ENCODE measurements around the gene RBKS. TPM values are rescaled to one million over a fixed set of nuclear protein-coding genes. Genes with fewer than 3 reads are reported as not detected.

RBKS gene
- polyA plus RNA-seq, 1 of the 3 experiments (the other 2 are of a cell fraction), result 7.4 TPM

DNA sequence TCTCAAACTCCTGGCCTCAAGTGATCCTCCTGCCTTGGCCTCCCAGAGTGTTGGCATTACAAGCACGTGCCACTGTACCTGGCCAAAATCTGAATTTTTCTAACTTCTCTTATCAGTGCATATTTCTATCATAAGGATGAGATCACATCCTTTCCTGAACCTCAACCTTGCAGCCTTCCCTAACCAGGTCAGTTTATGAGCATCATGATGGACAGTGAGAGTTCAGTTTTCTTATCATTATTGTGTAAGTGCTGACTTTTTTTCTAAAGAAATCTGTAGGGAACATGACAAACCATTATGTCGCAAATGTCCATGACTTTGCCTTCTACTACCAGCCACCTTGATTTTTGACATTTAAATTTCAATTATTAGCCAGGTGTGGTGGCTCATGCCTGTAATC is 87.1 kb downstream of the RBKS start:
- H3K4me2 ChIP-seq, result no peak overlapping the region
- DNase-seq, result no peak
- CTCF ChIA-PET, result no interaction called here
- no peak overlapping the region for H2AFZ ChIP-seq (ENCODE audit: low read depth)
- H3K4me3 ChIP-seq (ENCODE audit: low read depth in 2 of 2, low read length in 1 of 2), result no peak overlapping the region
- H4K20me1 ChIP-seq (ENCODE audit: insufficient read depth), result no peaks in the 10 kb centered on the region
- peaks cover 0 to 27% of the 10 kb centered on the region in 2 experiments; a peak in 3 of 4 replicates for H3K4me1 ChIP-seq (ENCODE audit: control insufficient read depth in 1 of 2, insufficient read depth in 2 of 2, low read depth in 1 of 2, low read length in 1 of 2)
- no peaks in the 10 kb centered on the region for H3K9me3 ChIP-seq
- H3K36me3 ChIP-seq (replicated peaks in 1 of 2; ENCODE audit: control insufficient read depth in 1 of 2, insufficient read depth in 2 of 2, low read length in 1 of 2), result no peaks in the 10 kb centered on the region
- H3K9ac ChIP-seq, result no peak overlapping the region
- POLR2A ChIA-PET, result no interaction called here
- TF ChIP-seq RFX5 (IDR thresholded peaks at IDR 0.05; ENCODE audit: low read length) (no peak), SMC3 (IDR thresholded peaks at IDR 0.05; ENCODE audit: low read depth, low read length) (no peak)
- H3K27ac ChIP-seq (ENCODE audit: low read depth in 2 of 2, low read length in 1 of 2), result no peak overlapping the region
- H3K27me3 ChIP-seq (ENCODE audit: insufficient read depth), result no peaks in the 10 kb centered on the region
- no peaks in the 10 kb centered on the region for H3K79me2 ChIP-seq (ENCODE audit: insufficient read depth)
- H3K9me2 ChIP-seq, result no peaks in the 10 kb centered on the region
- H3F3A ChIP-seq (replicated peaks; ENCODE audit: insufficient read depth), result peaks cover 28% of the 10 kb centered on the region
- WGBS (ENCODE audit: low lambda C conversion rate), result 97% methylated on average over 2 of the region's 2 CpGs

DNA sequence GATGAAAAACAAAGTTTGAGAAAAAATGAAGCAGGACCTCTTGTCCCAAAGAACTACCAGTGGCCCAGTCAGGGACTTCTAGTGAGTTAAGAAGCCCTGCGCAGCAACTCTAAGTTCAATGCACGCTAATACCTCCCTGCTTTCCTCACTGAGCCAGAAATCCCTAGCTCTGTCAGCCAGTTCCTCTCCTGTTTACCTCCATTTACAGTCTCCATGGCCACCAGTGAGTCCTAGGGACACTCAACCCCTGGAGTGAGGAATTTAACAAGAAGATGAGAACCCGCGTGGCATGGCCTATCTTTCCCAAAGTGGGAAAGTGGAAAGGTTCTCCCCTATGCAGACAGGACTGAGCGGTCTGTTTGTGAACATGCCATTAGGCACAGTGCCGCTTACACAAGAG is 87.6 kb downstream of the RBKS start:
- no peaks in the 10 kb centered on the region for H3K27me3 ChIP-seq (ENCODE audit: insufficient read depth)
- no peak overlapping the region for H3K4me2 ChIP-seq
- no peaks in the 10 kb centered on the region for H4K20me1 ChIP-seq (ENCODE audit: insufficient read depth)
- ChIA-PET POLR2A (no interaction called here), CTCF (no interaction called here)
- no peak overlapping the region for H3K27ac ChIP-seq (ENCODE audit: low read depth in 2 of 2, low read length in 1 of 2)
- H3K9me3 ChIP-seq, result no peaks in the 10 kb centered on the region
- H3K9ac ChIP-seq, result no peak overlapping the region
- TF ChIP-seq RFX5 (IDR thresholded peaks at IDR 0.05; ENCODE audit: low read length) (no peak), MXI1 (IDR thresholded peaks at IDR 0.05; ENCODE audit: low read depth, low read length) (no peak), RAD21 (IDR thresholded peaks at IDR 0.05; ENCODE audit: low read length) (no peak), POLR2AphosphoS5 (IDR thresholded peaks at IDR 0.05; ENCODE audit: low read depth, low read length) (no peak), FOXJ3 (CRISPR knock-in tag; IDR thresholded peaks at IDR 0.05) (no peak), FOXM1 (IDR thresholded peaks at IDR 0.05; ENCODE audit: low read depth) (no peak), JUND (IDR thresholded peaks at IDR 0.05) (no peak), CHD2 (IDR thresholded peaks at IDR 0.05; ENCODE audit: low read length, partially characterized antibody) (no peak), MEF2A (IDR thresholded peaks at IDR 0.05; ENCODE audit: borderline replicate concordance, low read depth) (no peak), YY1 (IDR thresholded peaks at IDR 0.05; ENCODE audit: low read depth) (no peak), SIN3A (IDR thresholded peaks at IDR 0.05; ENCODE audit: borderline replicate concordance, low read depth, low read length) (no peak), TAF1 (IDR thresholded peaks at IDR 0.05; ENCODE audit: borderline replicate concordance, low read depth, low read length) (no peak)
- TF ChIP-seq, protein P1, sequence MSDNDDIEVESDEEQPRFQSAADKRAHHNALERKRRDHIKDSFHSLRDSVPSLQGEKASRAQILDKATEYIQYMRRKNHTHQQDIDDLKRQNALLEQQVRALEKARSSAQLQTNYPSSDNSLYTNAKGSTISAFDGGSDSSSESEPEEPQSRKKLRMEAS (IDR thresholded peaks at IDR 0.05; ENCODE audit: low read depth), result no peak
- TF ChIP-seq, protein P2, sequence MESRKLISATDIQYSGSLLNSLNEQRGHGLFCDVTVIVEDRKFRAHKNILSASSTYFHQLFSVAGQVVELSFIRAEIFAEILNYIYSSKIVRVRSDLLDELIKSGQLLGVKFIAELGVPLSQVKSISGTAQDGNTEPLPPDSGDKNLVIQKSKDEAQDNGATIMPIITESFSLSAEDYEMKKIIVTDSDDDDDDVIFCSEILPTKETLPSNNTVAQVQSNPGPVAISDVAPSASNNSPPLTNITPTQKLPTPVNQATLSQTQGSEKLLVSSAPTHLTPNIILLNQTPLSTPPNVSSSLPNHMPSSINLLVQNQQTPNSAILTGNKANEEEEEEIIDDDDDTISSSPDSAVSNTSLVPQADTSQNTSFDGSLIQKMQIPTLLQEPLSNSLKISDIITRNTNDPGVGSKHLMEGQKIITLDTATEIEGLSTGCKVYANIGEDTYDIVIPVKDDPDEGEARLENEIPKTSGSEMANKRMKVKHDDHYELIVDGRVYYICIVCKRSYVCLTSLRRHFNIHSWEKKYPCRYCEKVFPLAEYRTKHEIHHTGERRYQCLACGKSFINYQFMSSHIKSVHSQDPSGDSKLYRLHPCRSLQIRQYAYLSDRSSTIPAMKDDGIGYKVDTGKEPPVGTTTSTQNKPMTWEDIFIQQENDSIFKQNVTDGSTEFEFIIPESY (IDR thresholded peaks at IDR 0.05; ENCODE audit: borderline replicate concordance, low read depth), result no peak
- TF ChIP-seq, protein P3, sequence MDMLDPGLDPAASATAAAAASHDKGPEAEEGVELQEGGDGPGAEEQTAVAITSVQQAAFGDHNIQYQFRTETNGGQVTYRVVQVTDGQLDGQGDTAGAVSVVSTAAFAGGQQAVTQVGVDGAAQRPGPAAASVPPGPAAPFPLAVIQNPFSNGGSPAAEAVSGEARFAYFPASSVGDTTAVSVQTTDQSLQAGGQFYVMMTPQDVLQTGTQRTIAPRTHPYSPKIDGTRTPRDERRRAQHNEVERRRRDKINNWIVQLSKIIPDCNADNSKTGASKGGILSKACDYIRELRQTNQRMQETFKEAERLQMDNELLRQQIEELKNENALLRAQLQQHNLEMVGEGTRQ (IDR thresholded peaks at IDR 0.05; ENCODE audit: borderline replicate concordance, low read depth, low read length), result no peak
- TF ChIP-seq, protein P4, sequence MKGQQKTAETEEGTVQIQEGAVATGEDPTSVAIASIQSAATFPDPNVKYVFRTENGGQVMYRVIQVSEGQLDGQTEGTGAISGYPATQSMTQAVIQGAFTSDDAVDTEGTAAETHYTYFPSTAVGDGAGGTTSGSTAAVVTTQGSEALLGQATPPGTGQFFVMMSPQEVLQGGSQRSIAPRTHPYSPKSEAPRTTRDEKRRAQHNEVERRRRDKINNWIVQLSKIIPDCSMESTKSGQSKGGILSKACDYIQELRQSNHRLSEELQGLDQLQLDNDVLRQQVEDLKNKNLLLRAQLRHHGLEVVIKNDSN (IDR thresholded peaks at IDR 0.05; ENCODE audit: borderline replicate concordance, low read depth), result no peak
- TF ChIP-seq, protein P5, sequence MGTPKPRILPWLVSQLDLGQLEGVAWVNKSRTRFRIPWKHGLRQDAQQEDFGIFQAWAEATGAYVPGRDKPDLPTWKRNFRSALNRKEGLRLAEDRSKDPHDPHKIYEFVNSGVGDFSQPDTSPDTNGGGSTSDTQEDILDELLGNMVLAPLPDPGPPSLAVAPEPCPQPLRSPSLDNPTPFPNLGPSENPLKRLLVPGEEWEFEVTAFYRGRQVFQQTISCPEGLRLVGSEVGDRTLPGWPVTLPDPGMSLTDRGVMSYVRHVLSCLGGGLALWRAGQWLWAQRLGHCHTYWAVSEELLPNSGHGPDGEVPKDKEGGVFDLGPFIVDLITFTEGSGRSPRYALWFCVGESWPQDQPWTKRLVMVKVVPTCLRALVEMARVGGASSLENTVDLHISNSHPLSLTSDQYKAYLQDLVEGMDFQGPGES (IDR thresholded peaks at IDR 0.05; ENCODE audit: low read depth, low read length), result no peak
- H3K4me3 ChIP-seq (ENCODE audit: low read depth in 2 of 2, low read length in 1 of 2), result no peak overlapping the region
- H3K79me2 ChIP-seq (ENCODE audit: insufficient read depth), result no peaks in the 10 kb centered on the region
- DNase-seq, result no peak
- peaks cover 28% of the 10 kb centered on the region for H3F3A ChIP-seq (replicated peaks; ENCODE audit: insufficient read depth)
- 98% methylated on average over 6 of the region's 6 CpGs for WGBS (ENCODE audit: low lambda C conversion rate)
- no peaks in the 10 kb centered on the region for H3K9me2 ChIP-seq
- H3K36me3 ChIP-seq (replicated peaks in 1 of 2; ENCODE audit: control insufficient read depth in 1 of 2, insufficient read depth in 2 of 2, low read length in 1 of 2), result no peaks in the 10 kb centered on the region
- H2AFZ ChIP-seq (ENCODE audit: low read depth), result no peak overlapping the region
- H3K4me1 ChIP-seq (ENCODE audit: control insufficient read depth in 1 of 2, insufficient read depth in 2 of 2, low read depth in 1 of 2, low read length in 1 of 2), result peaks cover 0 to 32% of the 10 kb centered on the region in 2 experiments; a peak in 3 of 4 replicates

Data from SK-N-SH (cell line).